Measurements from ENCODE around the gene CBX7. TPM values are rescaled to one million over a fixed set of nuclear protein-coding genes. Genes with fewer than 3 reads are reported as not detected.
"Not testable (repeated sequence)": the region's sequence is repeated elsewhere in the genome, so short reads cannot be mapped to it uniquely, and the experiment has no call there.

CBX7 gene
- total RNA-seq, 4 donors from 2014 or later, result 38.1 to 126 (median 56.3) TPM

DNA sequence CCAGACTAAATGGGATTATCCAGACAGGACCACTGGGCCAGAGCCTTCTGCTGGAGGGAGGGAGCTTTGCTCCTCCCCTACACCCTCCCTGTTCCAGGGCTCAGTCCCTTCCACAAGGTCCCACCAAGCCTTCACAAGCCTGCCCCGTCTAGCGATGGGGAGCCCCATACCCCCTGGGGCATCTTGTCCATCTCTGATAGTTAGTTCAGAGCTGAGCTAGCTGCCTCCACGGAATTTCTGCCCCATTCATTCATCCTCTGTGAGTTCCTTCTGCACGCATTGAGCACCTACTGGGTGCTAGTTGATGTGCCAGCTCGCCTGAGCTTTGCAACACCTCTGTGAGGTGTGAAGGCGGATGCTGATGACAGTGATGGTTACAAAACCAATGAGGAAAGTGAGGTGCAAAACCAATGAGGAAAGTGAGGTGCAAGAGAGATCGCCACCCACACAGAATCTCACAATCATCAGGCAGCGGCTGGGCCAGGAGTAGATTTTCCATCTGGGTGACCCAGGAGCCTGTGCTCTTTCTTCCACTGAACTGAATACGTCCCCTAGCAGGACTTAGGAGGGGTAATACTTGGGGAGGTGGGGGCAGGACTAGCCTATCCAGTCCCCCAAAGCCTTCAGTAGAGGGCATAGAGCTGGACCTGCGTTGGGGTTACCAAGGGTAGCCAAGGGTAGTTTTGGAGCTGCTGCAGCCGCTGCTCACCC is 21.5 kb upstream of the CBX7 start:
- no peaks in the 10 kb centered on the region for H3K9me3 ChIP-seq
- H3K4me1 ChIP-seq, result peaks cover 58% of the 10 kb centered on the region
- H3K27ac ChIP-seq, result peak overlapping the region; percentile 77
- no peaks in the 10 kb centered on the region for H3K36me3 ChIP-seq
- H3K4me3 ChIP-seq, result peak overlapping the region; percentile 1
- WGBS, result 56% methylated on average over 11 of the region's 11 CpGs
- H3K27me3 ChIP-seq, result no peaks in the 10 kb centered on the region
- DNase-seq (ENCODE audit: low spot score in 2 of 2), result peak in 1 of 2 donors; percentile 44
- TF ChIP-seq POLR2AphosphoS5 (IDR thresholded peaks at IDR 0.05) (no peak), POLR2A (IDR thresholded peaks at IDR 0.05) (no peak), EP300 (IDR thresholded peaks at IDR 0.05) (no peak)
- TF ChIP-seq, protein P1, sequence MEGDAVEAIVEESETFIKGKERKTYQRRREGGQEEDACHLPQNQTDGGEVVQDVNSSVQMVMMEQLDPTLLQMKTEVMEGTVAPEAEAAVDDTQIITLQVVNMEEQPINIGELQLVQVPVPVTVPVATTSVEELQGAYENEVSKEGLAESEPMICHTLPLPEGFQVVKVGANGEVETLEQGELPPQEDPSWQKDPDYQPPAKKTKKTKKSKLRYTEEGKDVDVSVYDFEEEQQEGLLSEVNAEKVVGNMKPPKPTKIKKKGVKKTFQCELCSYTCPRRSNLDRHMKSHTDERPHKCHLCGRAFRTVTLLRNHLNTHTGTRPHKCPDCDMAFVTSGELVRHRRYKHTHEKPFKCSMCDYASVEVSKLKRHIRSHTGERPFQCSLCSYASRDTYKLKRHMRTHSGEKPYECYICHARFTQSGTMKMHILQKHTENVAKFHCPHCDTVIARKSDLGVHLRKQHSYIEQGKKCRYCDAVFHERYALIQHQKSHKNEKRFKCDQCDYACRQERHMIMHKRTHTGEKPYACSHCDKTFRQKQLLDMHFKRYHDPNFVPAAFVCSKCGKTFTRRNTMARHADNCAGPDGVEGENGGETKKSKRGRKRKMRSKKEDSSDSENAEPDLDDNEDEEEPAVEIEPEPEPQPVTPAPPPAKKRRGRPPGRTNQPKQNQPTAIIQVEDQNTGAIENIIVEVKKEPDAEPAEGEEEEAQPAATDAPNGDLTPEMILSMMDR (IDR thresholded peaks at IDR 0.05), result no peak

DNA sequence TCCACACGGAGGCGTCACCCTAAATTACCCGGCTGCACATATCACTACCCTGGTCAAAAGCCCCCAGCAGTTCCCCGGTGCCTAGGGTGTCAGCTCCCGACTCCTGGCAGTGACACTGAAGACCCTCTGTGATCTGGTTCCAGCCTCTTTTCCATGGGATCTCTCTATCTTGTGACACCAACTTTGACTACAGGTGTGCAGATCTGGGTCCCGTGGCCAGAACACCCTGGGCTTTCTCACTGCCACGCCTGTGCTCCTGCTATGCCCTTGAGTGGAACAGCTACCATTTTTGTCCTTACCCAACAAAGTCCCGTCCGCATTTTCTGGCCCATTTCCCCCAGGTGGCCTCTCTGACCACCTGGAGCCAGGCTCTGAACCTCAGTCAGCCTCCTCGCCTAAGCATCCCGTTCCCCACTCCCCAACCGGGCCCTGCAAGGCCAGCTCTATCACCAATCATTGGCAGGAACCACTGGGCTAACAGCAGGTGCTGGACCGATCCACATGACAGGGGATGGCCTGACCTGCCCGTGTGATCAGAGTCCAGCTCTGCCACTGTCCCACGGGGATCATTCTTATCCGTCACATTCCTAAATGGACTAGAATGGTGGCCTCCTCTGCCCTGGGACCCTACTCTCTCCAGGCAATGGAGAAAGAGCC is 20.7 kb upstream of the CBX7 start:
- H3K36me3 ChIP-seq, result no peaks in the 10 kb centered on the region
- H3K4me1 ChIP-seq, result peaks cover 58% of the 10 kb centered on the region
- H3K27me3 ChIP-seq, result no peaks in the 10 kb centered on the region
- peak in 1 of 2 donors; percentile 68 for DNase-seq (ENCODE audit: low spot score in 2 of 2)
- no peaks in the 10 kb centered on the region for H3K9me3 ChIP-seq
- no peak overlapping the region for H3K4me3 ChIP-seq
- H3K27ac ChIP-seq, result peak overlapping the region; percentile 24
- no peak for TF ChIP-seq POLR2A (IDR thresholded peaks at IDR 0.05)
- no peak for TF ChIP-seq POLR2AphosphoS5 (IDR thresholded peaks at IDR 0.05)
- TF ChIP-seq, protein P1 (IDR thresholded peaks at IDR 0.05), result no peak
- no peak for TF ChIP-seq EP300 (IDR thresholded peaks at IDR 0.05)
- 88% methylated on average over 16 of the region's 16 CpGs for WGBS

DNA sequence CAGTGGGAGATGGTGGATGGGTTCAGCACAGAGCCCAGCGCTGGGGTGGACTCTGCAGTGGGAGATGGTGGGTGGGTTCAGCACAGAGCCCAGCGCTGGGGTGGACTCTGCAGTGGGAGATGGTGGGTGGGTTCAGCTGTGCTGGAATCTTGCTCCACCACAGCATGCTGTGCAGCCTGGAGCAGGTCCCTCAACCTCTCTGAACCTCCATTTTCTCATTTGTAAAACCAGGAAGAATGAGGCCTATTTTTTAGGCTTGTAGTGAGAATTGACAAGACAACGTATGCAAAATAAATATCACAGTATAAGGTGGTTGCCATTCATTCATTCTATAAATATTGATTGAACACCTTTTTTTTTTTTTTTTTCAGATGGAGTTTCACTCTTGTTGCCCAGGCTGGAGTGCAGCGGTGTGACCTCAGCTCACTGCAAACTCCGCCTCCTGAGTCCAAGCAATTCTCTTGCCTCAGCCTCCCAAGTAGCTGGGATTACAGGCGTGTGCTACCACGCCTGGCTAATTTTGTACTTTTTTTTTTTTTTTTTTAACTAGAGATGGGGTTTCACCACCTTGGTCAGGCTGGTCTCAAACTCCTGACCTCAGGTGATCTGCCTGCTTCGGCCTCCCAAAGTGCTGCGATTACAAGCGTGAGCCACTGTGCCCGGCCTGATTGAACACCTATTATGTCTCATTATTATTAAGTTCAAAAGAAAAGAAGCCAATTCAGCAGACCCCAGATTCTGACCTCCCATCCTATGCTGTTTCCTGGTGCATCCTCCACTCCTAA is 20.0 kb upstream of the CBX7 start:
- not testable (repeated sequence) for H3K9me3 ChIP-seq, H3K36me3 ChIP-seq, H3K27me3 ChIP-seq, H3K27ac ChIP-seq, H3K4me3 ChIP-seq
- 94% methylated on average over 11 of the region's 11 CpGs for WGBS
- peaks cover 53% of the 10 kb centered on the region for H3K4me1 ChIP-seq
- peak in 1 of 2 donors; percentile 62 for DNase-seq (ENCODE audit: low spot score in 2 of 2)

DNA sequence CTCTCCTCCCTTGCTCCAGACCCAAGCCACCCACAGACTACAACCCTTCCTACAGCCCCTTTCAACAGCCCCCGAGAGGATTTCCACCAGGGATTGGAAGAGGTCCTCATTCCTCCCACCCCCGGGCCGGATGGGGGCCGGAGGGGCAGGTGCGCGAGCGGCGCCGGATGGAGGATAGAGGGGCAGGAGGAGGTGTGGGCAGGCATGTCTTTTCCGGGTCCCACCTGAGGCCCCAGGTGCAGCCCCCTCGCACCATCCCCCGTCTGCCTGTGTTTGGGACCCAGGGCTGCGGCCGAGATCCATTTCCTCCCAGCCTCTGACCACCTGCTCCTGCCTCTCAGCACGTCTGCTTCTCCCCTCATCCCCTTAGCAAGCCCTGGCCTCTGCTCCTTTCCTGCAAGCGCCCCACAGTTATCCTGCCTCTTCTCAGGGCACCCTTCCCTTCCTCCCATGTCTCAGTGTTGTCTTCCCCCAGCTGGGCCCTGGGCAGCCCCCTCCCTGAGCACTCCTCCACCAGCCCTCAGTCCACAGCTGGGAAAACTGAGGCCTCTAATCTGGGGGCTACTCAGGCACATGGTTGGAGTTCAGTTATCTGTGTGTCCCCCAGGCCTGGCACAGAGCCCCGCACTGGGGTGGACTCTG is 19.3 kb upstream of the CBX7 start:
- no peaks in the 10 kb centered on the region for H3K9me3 ChIP-seq
- H3K4me1 ChIP-seq, result peaks cover 46% of the 10 kb centered on the region
- 75% methylated on average over 17 of the region's 17 CpGs for WGBS
- no peak overlapping the region for H3K27ac ChIP-seq
- no peaks in the 10 kb centered on the region for H3K36me3 ChIP-seq
- TF ChIP-seq POLR2A (IDR thresholded peaks at IDR 0.05) (no peak), POLR2AphosphoS5 (IDR thresholded peaks at IDR 0.05) (no peak), EP300 (IDR thresholded peaks at IDR 0.05) (no peak)
- TF ChIP-seq, protein P1 (IDR thresholded peaks at IDR 0.05), result no peak
- no peak overlapping the region for H3K4me3 ChIP-seq
- H3K27me3 ChIP-seq, result no peaks in the 10 kb centered on the region
- DNase-seq (ENCODE audit: low spot score in 2 of 2), result peak in 1 of 2 donors; percentile 57

DNA sequence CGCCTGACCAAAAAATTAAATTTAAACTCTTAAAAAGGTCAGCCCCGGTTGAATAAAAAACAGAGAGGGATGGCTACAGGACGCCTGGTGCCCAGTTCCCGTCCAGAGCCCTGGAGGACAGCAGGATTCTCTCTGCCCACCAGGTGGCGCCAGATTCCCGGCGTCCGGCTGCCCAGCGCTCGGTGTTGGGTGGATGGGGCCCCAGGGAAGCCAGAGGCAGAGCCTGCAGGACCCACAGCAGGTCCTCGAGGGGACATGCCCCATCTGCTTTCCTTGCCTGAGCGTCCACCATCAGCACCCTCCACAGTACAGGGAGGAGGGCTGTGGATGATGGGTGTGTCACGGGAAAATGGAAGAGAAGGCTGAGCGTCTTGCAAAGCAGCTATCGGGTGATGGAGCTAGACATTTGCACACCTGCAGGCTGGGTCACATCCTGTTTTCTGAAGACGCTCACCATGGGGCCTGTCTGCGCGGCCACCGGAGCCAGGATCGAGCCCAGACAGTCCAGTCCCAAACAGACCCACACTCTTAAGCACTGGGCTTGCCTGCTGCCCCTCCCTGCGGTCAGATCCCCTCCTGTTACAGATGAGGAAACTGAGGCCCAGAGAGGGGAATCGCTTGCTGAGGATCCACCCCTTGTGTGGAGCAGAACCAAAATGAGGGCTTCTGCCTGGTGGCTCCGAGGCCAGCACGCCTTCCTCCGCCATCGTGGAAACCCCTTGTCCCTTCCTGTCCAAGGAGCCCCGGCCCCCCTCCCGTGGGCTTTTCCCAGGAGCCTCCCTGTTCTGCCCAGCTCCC is 18.5 kb upstream of the CBX7 start:
- H3K27ac ChIP-seq, result no peak overlapping the region
- 30% methylated on average over 22 of the region's 28 CpGs for WGBS
- peaks cover 39% of the 10 kb centered on the region for H3K4me1 ChIP-seq
- peak; percentile 88 to 89 for DNase-seq (ENCODE audit: low spot score in 2 of 2)
- TF ChIP-seq POLR2A (IDR thresholded peaks at IDR 0.05), result no peak
- TF ChIP-seq EP300 (IDR thresholded peaks at IDR 0.05), result no peak
- TF ChIP-seq, protein P1 (IDR thresholded peaks at IDR 0.05), result peak; percentile 90 to 91
- H3K9me3 ChIP-seq, result no peaks in the 10 kb centered on the region
- H3K27me3 ChIP-seq, result no peaks in the 10 kb centered on the region
- H3K36me3 ChIP-seq, result no peaks in the 10 kb centered on the region
- no peak overlapping the region for H3K4me3 ChIP-seq

Measured in suprapubic skin (tissue), 4 donors.